Trophoblast cell (in vitro differentiated cells and primary cell): ENCODE data around the gene SYNPR.

ENCODE experiments used
- DNase-seq, 2 donors: peaks; one replicate each; pipeline ENCODE4 v3.0.0-alpha.2; 2016
- H2AFZ ChIP-seq: 2 replicates; pipeline ENCODE4 v1.6.1; 2013; ENCODE audit warnings: low read length, moderate library complexity, mild to moderate bottlenecking; ENCODE audit not compliant: insufficient read depth, poor library complexity
- H2AK5ac ChIP-seq: 2 replicates; pipeline ENCODE4 v1.6.1; 2013; ENCODE audit warnings: mild to moderate bottlenecking, low read length
- H2BK120ac ChIP-seq: 2 replicates; pipeline ENCODE4 v1.6.1; 2013; ENCODE audit warnings: low read length, mild to moderate bottlenecking, moderate library complexity; ENCODE audit not compliant: insufficient read depth, poor library complexity
- H2BK12ac ChIP-seq: 2 replicates; pipeline ENCODE4 v1.6.1; 2013; ENCODE audit warnings: mild to moderate bottlenecking, low read length, moderate library complexity
- H2BK5ac ChIP-seq: 2 replicates; pipeline ENCODE4 v1.6.1; 2013; ENCODE audit warnings: low read length, low read depth, moderate library complexity, mild to moderate bottlenecking; ENCODE audit not compliant: poor library complexity
- H3K14ac ChIP-seq: 2 replicates; pipeline ENCODE4 v1.6.1; 2013; ENCODE audit warnings: mild to moderate bottlenecking, low read length
- H3K18ac ChIP-seq: 2 replicates; pipeline ENCODE4 v1.6.1; 2013; ENCODE audit warnings: mild to moderate bottlenecking, low read length
- H3K23ac ChIP-seq: 2 replicates; pipeline ENCODE4 v1.6.1; 2013; ENCODE audit warnings: low read length
- H3K27ac ChIP-seq: 2 replicates; pipeline ENCODE4 v1.5.1; 2013; ENCODE audit warnings: low read depth, mild to moderate bottlenecking, inconsistent platforms, low read length, moderate library complexity
- H3K27me3 ChIP-seq: 2 replicates; pipeline ENCODE4 v1.6.1; 2013; ENCODE audit warnings: inconsistent platforms, mild to moderate bottlenecking, low read length, moderate library complexity; ENCODE audit not compliant: insufficient read depth
- H3K36me3 ChIP-seq, 2 experiments: 1 replicate in 1 of 2; 2 replicates in 1 of 2; pipeline ENCODE4 v1.6.1; 2013; ENCODE audit warnings: low read length in 2 of 2, mild to moderate bottlenecking in 2 of 2, moderate library complexity in 1 of 2; ENCODE audit not compliant: insufficient read depth in 2 of 2, control insufficient read depth in 1 of 2
- H3K4ac ChIP-seq: 2 replicates; pipeline ENCODE4 v1.6.1; 2013; ENCODE audit warnings: low read depth, mild to moderate bottlenecking, low read length, moderate library complexity
- H3K4me1 ChIP-seq, 2 experiments: 1 replicate in 1 of 2; 2 replicates in 1 of 2; pipeline ENCODE4 v1.6.1; 2013; ENCODE audit warnings: low read length in 2 of 2, mild to moderate bottlenecking in 2 of 2, moderate library complexity in 1 of 2; ENCODE audit not compliant: insufficient read depth in 2 of 2, control insufficient read depth in 1 of 2
- H3K4me2 ChIP-seq: 2 replicates; pipeline ENCODE4 v1.6.1; 2013; ENCODE audit warnings: inconsistent platforms, mild to moderate bottlenecking, low read length, moderate library complexity
- H3K4me3 ChIP-seq: 2 replicates; pipeline ENCODE4 v1.5.1; 2013; ENCODE audit warnings: mild to moderate bottlenecking, low read depth, low read length, inconsistent platforms
- H3K79me1 ChIP-seq: one replicate; pipeline ENCODE4 v1.6.1; 2013; ENCODE audit warnings: low read length
- H3K79me2 ChIP-seq: 2 replicates; pipeline ENCODE4 v1.6.1; 2013; ENCODE audit warnings: low read length, mild to moderate bottlenecking; ENCODE audit not compliant: control insufficient read depth, insufficient read depth, poor library complexity
- H3K9ac ChIP-seq: 2 replicates; pipeline ENCODE4 v1.6.1; 2013; ENCODE audit warnings: mild to moderate bottlenecking, low read length
- H3K9me3 ChIP-seq: 2 replicates; pipeline ENCODE4 v1.6.1; 2013; ENCODE audit warnings: low read depth, mild to moderate bottlenecking, control low read depth, inconsistent platforms, low read length; ENCODE audit not compliant: insufficient read depth
- H4K12ac ChIP-seq: 2 replicates; pipeline ENCODE4 v1.6.1; 2013; ENCODE audit warnings: low read depth, mild to moderate bottlenecking, low read length, moderate library complexity
- H4K8ac ChIP-seq: 2 replicates; pipeline ENCODE4 v1.6.1; 2013; ENCODE audit warnings: low read depth, mild to moderate bottlenecking, low read length, moderate library complexity
- H4K91ac ChIP-seq: one replicate; pipeline ENCODE4 v1.6.1; 2013; ENCODE audit warnings: low read depth, mild to moderate bottlenecking, low read length, moderate library complexity
- WGBS: extraction: QIAGEN DNeasy Blood & Tissue Kit; methylation state at CpG from one replicate; pipeline ENCODE4 v1.1.7; 2013; ENCODE audit warnings: missing lambda C conversion rate; ENCODE audit not compliant: insufficient read length, insufficient coverage; ENCODE audit errors: extremely low coverage; 5-methylcytosine and 5-hydroxymethylcytosine counted together

The SYNPR gene

DNA sequence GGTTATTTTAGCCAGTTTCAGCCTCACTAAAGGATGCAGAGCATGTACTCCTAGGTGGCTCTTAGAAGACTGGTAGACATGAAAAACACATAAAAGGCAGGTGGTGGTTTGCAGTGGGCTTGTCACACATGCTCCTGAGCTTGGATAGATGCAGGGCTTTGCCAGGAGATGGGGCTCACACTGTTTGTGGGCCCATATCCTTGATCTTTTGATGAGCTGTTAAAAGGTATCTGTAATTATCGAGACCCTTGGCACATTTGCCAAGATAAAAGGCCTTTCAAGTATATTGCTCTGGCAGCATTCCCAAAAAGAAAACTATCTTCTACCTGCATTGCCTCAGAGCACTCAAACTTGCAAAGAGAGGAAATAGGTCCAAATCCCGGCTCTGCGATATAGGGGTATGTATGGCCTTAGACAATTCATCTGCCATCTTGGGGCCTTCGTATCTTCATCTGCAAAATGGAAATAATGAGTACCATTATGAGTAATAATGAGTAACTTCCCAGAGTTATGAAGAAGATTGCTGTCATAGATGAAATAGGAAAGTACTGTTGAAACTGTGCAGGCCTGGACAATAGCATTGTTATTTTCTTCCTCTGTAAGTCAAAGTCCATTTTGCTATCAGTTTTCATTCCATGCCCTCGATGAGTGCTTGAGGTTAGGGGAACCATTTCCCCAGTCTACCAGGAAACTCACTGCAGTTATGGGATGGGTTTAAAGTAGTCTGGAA is 172.7 kb downstream of the SYNPR start:
- Histone ChIP-seq H3K4ac (no peak overlapping the region), H2AK5ac (no peak overlapping the region), H4K8ac (no peak overlapping the region), H3K18ac (no peak overlapping the region), H3K4me2 (no peak overlapping the region), H3K9me3 (no peaks in the 10 kb centered on the region), H3K9ac (no peak overlapping the region), H3K14ac (no peak overlapping the region), H2BK5ac (no peak overlapping the region), H3K79me2 (no peaks in the 10 kb centered on the region), H3K27ac (no peak overlapping the region), H4K91ac (no peak overlapping the region), H4K12ac (no peak overlapping the region), H3K23ac (no peak overlapping the region), H2BK12ac (no peak overlapping the region), H2BK120ac (no peak overlapping the region), H3K4me3 (no peak overlapping the region), H3K79me1 (no peaks in the 10 kb centered on the region), H3K36me3 (no peaks in the 10 kb centered on the region), H3K4me1 (no peaks in the 10 kb centered on the region), H2AFZ (no peak overlapping the region), H3K27me3 (no peaks in the 10 kb centered on the region)
- no CpG with 5 or more reads among the region's 5 CpGs for WGBS
- DNase-seq = no peak

GRCh38 chr3:63456901-63457300 is 178.8 kb downstream of the SYNPR start:
- Histone ChIP-seq H3K4me2 (no peak overlapping the region), H4K91ac (no peak overlapping the region), H3K9ac (no peak overlapping the region), H3K4me3 (no peak overlapping the region), H3K79me2 (no peaks in the 10 kb centered on the region), H3K9me3 (no peaks in the 10 kb centered on the region), H3K4me1 (no peaks in the 10 kb centered on the region), H3K23ac (no peak overlapping the region), H3K27ac (no peak overlapping the region), H3K79me1 (no peaks in the 10 kb centered on the region), H3K14ac (no peak overlapping the region), H2AFZ (no peak overlapping the region), H3K18ac (no peak overlapping the region), H3K36me3 (no peaks in the 10 kb centered on the region), H4K8ac (no peak overlapping the region), H2AK5ac (no peak overlapping the region), H3K4ac (no peak overlapping the region), H3K27me3 (no peaks in the 10 kb centered on the region), H2BK120ac (no peak overlapping the region), H2BK5ac (no peak overlapping the region), H4K12ac (no peak overlapping the region), H2BK12ac (no peak overlapping the region)
- WGBS = no CpG with 5 or more reads among the region's 6 CpGs
- DNase-seq = no peak

DNA sequence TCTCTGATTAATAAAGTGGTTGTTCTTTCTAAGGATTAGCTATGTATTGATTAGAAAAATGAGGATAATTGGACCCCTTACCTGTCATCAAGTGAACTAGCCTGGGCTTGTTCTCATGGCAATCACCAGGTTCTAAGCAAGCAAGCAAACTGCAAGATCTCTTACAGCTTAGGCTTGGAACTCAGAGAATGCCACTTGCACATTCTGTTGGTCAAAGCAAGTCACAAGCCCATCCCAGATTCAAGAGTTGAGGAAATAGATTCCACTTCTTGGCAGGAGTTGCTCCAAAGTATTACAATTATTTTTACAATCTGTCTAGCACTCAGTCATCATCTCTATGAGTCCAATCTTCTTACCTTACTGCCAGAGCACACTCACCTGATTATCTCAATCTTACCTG is 180.3 kb downstream of the SYNPR start:
- H3K9me3 ChIP-seq = no peaks in the 10 kb centered on the region
- H2BK12ac ChIP-seq = no peak overlapping the region
- no peak overlapping the region for H3K18ac ChIP-seq
- H4K91ac ChIP-seq = no peak overlapping the region
- no peak overlapping the region for H3K4me3 ChIP-seq
- H2BK120ac ChIP-seq = no peak overlapping the region
- H3K27ac ChIP-seq = no peak overlapping the region
- H3K36me3 ChIP-seq = no peaks in the 10 kb centered on the region
- no peaks in the 10 kb centered on the region for H3K27me3 ChIP-seq
- no peaks in the 10 kb centered on the region for H3K79me1 ChIP-seq
- no peak overlapping the region for H3K4ac ChIP-seq
- no peaks in the 10 kb centered on the region for H3K4me1 ChIP-seq
- DNase-seq = peak in 1 of 2 donors; percentile 53
- H4K12ac ChIP-seq = no peak overlapping the region
- H2AK5ac ChIP-seq = no peak overlapping the region
- H4K8ac ChIP-seq = no peak overlapping the region
- no peak overlapping the region for H2AFZ ChIP-seq
- no peak overlapping the region for H3K4me2 ChIP-seq
- no peaks in the 10 kb centered on the region for H3K79me2 ChIP-seq
- H3K9ac ChIP-seq = no peak overlapping the region
- H2BK5ac ChIP-seq = no peak overlapping the region
- H3K23ac ChIP-seq = no peak overlapping the region
- H3K14ac ChIP-seq = no peak overlapping the region

DNA sequence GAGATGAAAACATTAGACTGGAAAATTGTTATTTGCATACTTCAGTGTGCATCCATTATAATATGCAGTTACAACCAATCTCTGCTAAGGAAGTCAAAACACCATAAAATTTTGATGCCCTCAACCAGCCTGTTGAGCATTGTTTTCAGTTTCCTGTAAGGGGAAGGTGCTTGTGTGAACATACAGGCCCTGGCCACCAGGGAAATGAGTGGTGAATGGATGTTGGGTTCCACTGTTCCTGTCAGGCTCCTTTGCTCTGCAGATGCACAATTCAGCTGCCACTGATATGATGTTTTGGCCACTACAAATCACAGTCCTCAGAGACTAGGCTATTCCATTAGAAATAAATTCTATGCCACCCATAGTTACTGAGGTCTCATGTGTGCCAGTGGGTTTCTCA is 184.6 kb downstream of the SYNPR start:
- no peaks in the 10 kb centered on the region for H3K79me2 ChIP-seq
- no peaks in the 10 kb centered on the region for H3K27me3 ChIP-seq
- H2AK5ac ChIP-seq = no peak overlapping the region
- H4K91ac ChIP-seq = no peak overlapping the region
- no peak overlapping the region for H3K23ac ChIP-seq
- H3K4me3 ChIP-seq = no peak overlapping the region
- no peak overlapping the region for H4K8ac ChIP-seq
- H2AFZ ChIP-seq = no peak overlapping the region
- no peak overlapping the region for H3K14ac ChIP-seq
- H3K18ac ChIP-seq = no peak overlapping the region
- no peaks in the 10 kb centered on the region for H3K9me3 ChIP-seq
- no peak overlapping the region for H3K4ac ChIP-seq
- H2BK120ac ChIP-seq = no peak overlapping the region
- no peaks in the 10 kb centered on the region for H3K4me1 ChIP-seq
- no peaks in the 10 kb centered on the region for H3K36me3 ChIP-seq
- no peak overlapping the region for H2BK12ac ChIP-seq
- no peak overlapping the region for H2BK5ac ChIP-seq
- H3K27ac ChIP-seq = no peak overlapping the region
- DNase-seq = no peak
- H3K9ac ChIP-seq = peak overlapping the region; percentile 59
- H4K12ac ChIP-seq = no peak overlapping the region
- H3K79me1 ChIP-seq = no peaks in the 10 kb centered on the region
- no peak overlapping the region for H3K4me2 ChIP-seq
